DMS79 (cell line): ENCODE data around the gene PRICKLE2.

Source experiments
- DNase-seq: peaks from one replicate; lab custom pipeline; 2025; lab: John Stamatoyannopoulos, UW

The PRICKLE2 gene

GRCh38 chr3:64190517-64191515, 34.5 kb downstream of the PRICKLE2 start:
- no peak for DNase-seq

- no peak for DNase-seq
Observed at GRCh38 chr3:64188810-64189560, 36.3 kb downstream of the PRICKLE2 start.

- DNase-seq = no peak
Observed at GRCh38 chr3:64187065-64187959, 38.0 kb downstream of the PRICKLE2 start.

- DNase-seq = no peak
Observed at GRCh38 chr3:64186667-64187064, 38.6 kb downstream of the PRICKLE2 start.

- no peak for DNase-seq
Observed at GRCh38 chr3:64185436-64185835, 39.8 kb downstream of the PRICKLE2 start.

- no peak for DNase-seq
Observed at GRCh38 chr3:64184621-64185020, 40.6 kb downstream of the PRICKLE2 start.

- no peak for DNase-seq
Observed at GRCh38 chr3:64179860-64180259, 45.4 kb downstream of the PRICKLE2 start.

- DNase-seq = no peak
Observed at GRCh38 chr3:64179249-64179648, 46.0 kb downstream of the PRICKLE2 start.

- DNase-seq = no peak
Observed at GRCh38 chr3:64178419-64178818, 46.8 kb downstream of the PRICKLE2 start.

- no peak for DNase-seq
Observed at GRCh38 chr3:64176461-64176996, 48.7 kb downstream of the PRICKLE2 start.

- DNase-seq = no peak
Observed at GRCh38 chr3:64174328-64174727, 50.9 kb downstream of the PRICKLE2 start.

GRCh38 chr3:64173563-64173962, 51.7 kb downstream of the PRICKLE2 start:
- no peak for DNase-seq

GRCh38 chr3:64170270-64170669, 55.0 kb downstream of the PRICKLE2 start:
- no peak for DNase-seq

GRCh38 chr3:64167868-64168267, 57.4 kb downstream of the PRICKLE2 start:
- no peak for DNase-seq

- no peak for DNase-seq
Observed at GRCh38 chr3:64167351-64167750, 57.9 kb downstream of the PRICKLE2 start.

GRCh38 chr3:64166584-64167162, 58.6 kb downstream of the PRICKLE2 start:
- no peak for DNase-seq

- DNase-seq = no peak
Observed at GRCh38 chr3:64164349-64164748, 60.9 kb downstream of the PRICKLE2 start.

GRCh38 chr3:64163755-64164148, 61.5 kb downstream of the PRICKLE2 start:
- peak; percentile 5 for DNase-seq

GRCh38 chr3:64163019-64163754, 62.1 kb downstream of the PRICKLE2 start:
- DNase-seq = no peak

- DNase-seq = no peak
Observed at GRCh38 chr3:64161481-64161952, 63.7 kb downstream of the PRICKLE2 start.
